ENCODE measurements around the gene PCNX3.

Gene PCNX3

DNA sequence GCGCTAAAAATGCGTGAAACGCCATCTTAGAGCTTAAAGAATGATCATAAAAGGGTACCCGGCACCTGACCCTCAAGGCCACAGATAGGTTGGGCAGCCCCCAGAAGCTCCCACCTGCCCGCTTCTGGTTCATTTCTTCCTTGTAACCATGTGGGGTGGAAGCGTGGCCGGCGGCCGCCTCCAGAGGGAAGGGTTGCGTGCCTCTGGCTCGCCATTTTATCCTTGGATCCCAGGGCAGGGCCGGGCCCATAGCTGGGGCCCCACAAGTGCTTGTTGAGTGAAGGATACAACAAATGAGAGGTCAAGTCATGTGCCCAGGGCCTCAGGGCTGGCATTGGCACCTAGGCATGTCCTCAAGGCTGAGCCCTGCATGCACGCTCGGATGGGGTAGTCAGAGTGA lies 5.9 kb downstream of the PCNX3 start:
- TF ChIP-seq, protein P1, sequence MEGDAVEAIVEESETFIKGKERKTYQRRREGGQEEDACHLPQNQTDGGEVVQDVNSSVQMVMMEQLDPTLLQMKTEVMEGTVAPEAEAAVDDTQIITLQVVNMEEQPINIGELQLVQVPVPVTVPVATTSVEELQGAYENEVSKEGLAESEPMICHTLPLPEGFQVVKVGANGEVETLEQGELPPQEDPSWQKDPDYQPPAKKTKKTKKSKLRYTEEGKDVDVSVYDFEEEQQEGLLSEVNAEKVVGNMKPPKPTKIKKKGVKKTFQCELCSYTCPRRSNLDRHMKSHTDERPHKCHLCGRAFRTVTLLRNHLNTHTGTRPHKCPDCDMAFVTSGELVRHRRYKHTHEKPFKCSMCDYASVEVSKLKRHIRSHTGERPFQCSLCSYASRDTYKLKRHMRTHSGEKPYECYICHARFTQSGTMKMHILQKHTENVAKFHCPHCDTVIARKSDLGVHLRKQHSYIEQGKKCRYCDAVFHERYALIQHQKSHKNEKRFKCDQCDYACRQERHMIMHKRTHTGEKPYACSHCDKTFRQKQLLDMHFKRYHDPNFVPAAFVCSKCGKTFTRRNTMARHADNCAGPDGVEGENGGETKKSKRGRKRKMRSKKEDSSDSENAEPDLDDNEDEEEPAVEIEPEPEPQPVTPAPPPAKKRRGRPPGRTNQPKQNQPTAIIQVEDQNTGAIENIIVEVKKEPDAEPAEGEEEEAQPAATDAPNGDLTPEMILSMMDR (conservative IDR thresholded peaks at IDR 0.05; ENCODE audit: low read depth), result no peak
- ChIA-PET CTCF (no interaction called here), POLR2A (ENCODE audit: low non-redundant PET) (no interaction called here)
- H3K27ac ChIP-seq, result peak overlapping the region; percentile 0; the same call in 1 of the 2 replicates
- no peak for DNase-seq (ENCODE audit: low spot score)

DNA sequence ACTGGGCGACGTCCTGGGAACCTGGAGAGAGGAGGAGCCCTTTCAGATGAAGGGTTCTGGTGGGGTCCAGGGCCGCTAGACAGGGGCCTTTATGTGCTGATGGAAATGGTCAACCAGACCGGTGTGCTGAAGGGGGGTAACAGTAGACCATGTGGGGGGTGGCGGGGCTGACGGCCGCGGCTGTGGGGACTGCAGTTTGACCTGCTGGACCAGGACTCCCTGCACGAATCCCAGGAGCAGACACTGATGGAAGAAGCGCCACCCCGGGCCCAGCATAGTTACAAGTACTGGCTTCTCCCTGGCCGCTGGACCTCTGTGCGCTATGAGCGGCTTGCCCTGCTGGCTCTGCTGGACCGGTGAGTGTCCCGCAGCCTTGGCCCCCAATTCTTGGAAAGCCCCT lies 6.4 kb downstream of the PCNX3 start:
- TF ChIP-seq, protein P1 (conservative IDR thresholded peaks at IDR 0.05; ENCODE audit: low read depth), result no peak
- ChIA-PET CTCF (no interaction called here), POLR2A (ENCODE audit: low non-redundant PET) (interaction anchor here (0.7 kb wide), 1 partner anchor 31 kb away, joined by 3 read pairs; no protein-coding TSS in a partner anchor)
- peak overlapping the region; percentile 0; the same call in 1 of the 2 replicates for H3K27ac ChIP-seq
- DNase-seq (ENCODE audit: low spot score), result no peak

DNA sequence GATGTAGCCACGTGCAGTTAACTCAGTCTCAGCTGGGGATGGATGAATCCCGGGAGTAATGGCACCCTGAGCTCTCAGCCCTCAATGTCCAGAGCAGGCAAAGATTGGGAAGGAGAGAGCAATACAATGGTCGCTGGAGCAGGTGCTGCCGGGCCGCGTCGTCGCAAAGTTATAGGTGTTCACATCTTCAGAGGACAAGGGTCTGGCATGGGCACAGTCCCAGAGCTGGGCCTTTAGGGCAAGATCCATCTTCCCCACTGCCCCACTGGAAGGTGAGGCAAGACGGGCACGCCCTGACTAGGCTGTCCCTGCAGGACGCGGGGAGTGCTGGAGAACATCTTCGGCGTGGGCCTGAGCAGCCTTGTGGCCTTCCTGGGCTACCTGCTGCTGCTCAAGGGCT lies 7.6 kb downstream of the PCNX3 start:
- TF ChIP-seq, protein P1 (conservative IDR thresholded peaks at IDR 0.05; ENCODE audit: low read depth), result no peak
- no peak for DNase-seq (ENCODE audit: low spot score)
- H3K27ac ChIP-seq, result peak overlapping the region; percentile 19
- ChIA-PET POLR2A (ENCODE audit: low non-redundant PET) (no interaction called here), CTCF (interaction anchor here (0.9 kb wide), 1 partner anchor 15 kb away, joined by 4 read pairs; the partner anchor contains the start of gene SIPA1)

DNA sequence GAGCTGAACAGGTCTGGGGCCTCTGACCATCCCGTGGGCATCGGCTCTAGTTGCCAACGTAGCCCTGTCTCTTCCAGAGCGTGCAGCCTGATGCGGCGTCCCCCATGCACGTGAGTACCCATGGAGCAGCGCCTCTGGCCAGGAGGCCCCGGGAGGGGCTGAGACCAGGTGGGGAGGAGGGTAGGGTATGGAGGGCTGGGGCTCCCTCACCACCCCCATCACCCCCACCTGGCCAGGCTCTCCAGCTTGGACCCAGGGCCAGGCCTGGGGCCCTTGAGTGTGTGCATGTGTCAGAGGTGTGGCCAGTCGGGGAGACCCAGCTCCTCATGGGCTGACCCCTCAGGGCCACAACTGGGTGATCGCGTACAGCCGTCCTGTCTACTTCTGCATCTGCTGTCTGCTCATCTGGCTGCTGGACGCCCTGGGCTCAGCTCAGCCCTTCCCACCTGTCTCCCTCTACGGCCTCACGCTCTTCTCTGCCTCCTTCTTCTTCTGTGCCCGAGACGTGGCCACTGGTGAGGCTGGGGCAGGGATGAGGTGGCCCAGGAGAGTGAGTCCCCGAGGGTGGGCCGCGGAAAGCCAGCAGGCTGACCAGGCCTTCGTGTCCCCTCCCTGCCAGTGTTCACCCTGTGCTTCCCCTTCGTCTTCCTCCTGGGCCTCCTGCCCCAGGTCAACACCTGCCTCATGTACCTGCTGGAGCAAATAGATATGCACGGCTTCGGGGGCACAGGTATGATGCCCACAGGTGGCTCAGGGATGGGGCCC lies 8.5 kb downstream of the PCNX3 start:
- H3K27ac ChIP-seq, result peak overlapping the region; percentile 19; the same call in 1 of the 2 replicates
- ChIA-PET CTCF (no interaction called here), POLR2A (ENCODE audit: low non-redundant PET) (no interaction called here)
- no peak for DNase-seq (ENCODE audit: low spot score)
- TF ChIP-seq, protein P1 (conservative IDR thresholded peaks at IDR 0.05; ENCODE audit: low read depth), result no peak

DNA sequence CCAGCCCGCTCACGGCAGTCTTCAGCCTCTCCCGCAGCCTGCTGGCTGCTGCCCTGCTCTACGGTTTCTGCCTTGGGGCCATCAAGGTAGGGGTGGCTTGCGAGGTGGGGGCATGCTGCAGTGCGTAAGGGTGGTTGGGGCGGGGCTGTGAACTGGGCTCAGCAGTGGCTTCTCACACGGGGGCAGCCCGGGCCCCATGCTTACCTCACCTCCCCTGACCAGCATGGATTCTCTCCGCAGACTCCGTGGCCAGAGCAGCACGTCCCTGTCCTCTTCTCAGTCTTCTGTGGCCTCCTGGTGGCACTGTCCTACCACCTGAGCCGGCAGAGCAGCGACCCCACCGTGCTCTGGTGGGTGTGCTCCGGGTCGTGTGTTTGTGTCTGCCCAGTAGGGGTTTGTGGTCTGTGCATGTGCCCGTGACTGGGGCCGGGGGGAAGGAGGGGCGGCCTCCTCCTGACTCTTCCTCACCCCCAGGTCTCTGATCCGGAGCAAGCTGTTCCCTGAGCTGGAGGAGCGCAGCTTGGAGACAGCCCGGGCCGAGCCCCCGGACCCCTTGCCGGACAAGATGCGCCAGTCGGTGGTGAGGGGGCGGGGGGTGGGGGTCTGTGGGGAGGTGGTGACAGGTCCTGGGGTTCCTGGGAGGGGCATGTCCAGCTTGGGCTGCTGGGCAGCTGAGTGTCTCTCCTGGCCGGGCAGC lies 9.5 kb downstream of the PCNX3 start:
- TF ChIP-seq, protein P1 (conservative IDR thresholded peaks at IDR 0.05; ENCODE audit: low read depth), result no peak
- 0 out of 2 replicates have a peak overlapping the region, but pooled peaks have one; percentile 2 for H3K27ac ChIP-seq
- CTCF ChIA-PET, result interaction anchor here (0.6 kb wide), 1 partner anchor 12 kb away, joined by 4 read pairs; no protein-coding TSS in a partner anchor
- POLR2A ChIA-PET (ENCODE audit: low non-redundant PET), result no interaction called here
- no peak for DNase-seq (ENCODE audit: low spot score)

DNA sequence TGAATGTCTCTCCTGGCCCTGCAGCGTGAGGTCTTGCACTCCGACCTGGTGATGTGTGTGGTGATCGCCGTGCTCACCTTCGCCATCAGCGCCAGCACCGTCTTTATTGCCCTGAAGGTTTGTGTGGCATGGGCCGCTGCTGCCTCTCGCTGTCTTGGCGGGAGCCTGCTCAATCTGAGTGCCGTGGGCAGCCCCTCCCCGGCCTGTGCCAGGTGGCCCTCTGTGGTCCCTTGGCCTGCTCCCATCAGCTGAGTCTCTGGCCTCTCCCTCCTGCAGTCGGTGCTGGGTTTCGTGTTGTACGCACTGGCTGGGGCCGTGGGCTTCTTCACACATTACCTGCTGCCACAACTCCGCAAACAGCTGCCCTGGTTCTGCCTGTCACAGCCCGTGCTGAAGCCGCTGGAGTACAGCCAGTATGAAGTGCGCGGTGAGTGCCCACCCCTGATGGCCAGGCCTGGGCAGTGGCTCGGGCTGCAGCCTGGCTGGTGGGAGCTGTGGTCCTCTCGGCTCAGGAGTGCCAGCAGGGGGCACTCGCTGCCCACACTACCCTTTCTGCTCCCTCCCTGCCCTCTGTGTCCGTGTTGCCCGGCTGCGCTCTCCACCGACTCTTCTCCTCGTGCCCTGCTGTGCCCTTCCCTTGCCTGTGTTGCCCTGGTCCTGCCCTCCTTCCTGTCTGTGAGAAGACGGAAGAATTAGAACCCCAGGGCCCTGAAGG lies 10.2 kb downstream of the PCNX3 start:
- ChIA-PET CTCF (interaction anchor here (0.6 to 0.7 kb wide), 4 partner anchors 11 to 235 kb away, joined by 3 to 6 read pairs (median 4); no protein-coding TSS in a partner anchor), POLR2A (ENCODE audit: low non-redundant PET) (no interaction called here)
- H3K27ac ChIP-seq, result peak overlapping the region; percentile 22
- TF ChIP-seq, protein P1 (conservative IDR thresholded peaks at IDR 0.05; ENCODE audit: low read depth), result peak; percentile 42
- no peak for DNase-seq (ENCODE audit: low spot score)

Data from RWPE1 (cell line).